ENCODE data around the gene INO80B. TPM values are rescaled to one million over a fixed set of nuclear protein-coding genes. Genes with fewer than 3 reads are reported as not detected.

INO80B gene
- total RNA-seq, 2 donors from 2014 or later = 15.4 to 17.8 TPM

GRCh38 chr2:74489906-74490305 is 35.0 kb downstream of the INO80B start:
- H3K9me3 ChIP-seq = no peaks in the 10 kb centered on the region
- H3K36me3 ChIP-seq = peaks cover 52% of the 10 kb centered on the region
- TF ChIP-seq CTCF (IDR thresholded peaks at IDR 0.05) = no peak
- no peak for DNase-seq (ENCODE audit: low spot score)
- H3K4me1 ChIP-seq (ENCODE audit: control insufficient read depth in 1 of 2, low read depth in 2 of 2) = no peaks in the 10 kb centered on the region
- H3K4me3 ChIP-seq = no peak overlapping the region
- no peaks in the 10 kb centered on the region for H3K27me3 ChIP-seq (replicated peaks; ENCODE audit: insufficient read depth)
- H3K27ac ChIP-seq = no peak overlapping the region
- no peak for ATAC-seq (ENCODE audit: insufficient number of reproducible peaks, low FRiP score, low read depth)

GRCh38 chr2:74491648-74492544 is 37.0 kb downstream of the INO80B start:
- TF ChIP-seq CTCF (IDR thresholded peaks at IDR 0.05) = no peak
- H3K36me3 ChIP-seq = peaks cover 43% of the 10 kb centered on the region

GRCh38 chr2:74493546-74493945 is 38.7 kb downstream of the INO80B start:
- H3K27me3 ChIP-seq (replicated peaks; ENCODE audit: insufficient read depth) = no peaks in the 10 kb centered on the region
- H3K27ac ChIP-seq = no peak overlapping the region
- no peak for ATAC-seq (ENCODE audit: insufficient number of reproducible peaks, low FRiP score, low read depth)
- no peaks in the 10 kb centered on the region for H3K9me3 ChIP-seq
- H3K4me3 ChIP-seq = no peak overlapping the region
- no peak for DNase-seq (ENCODE audit: low spot score)
- H3K4me1 ChIP-seq (ENCODE audit: control insufficient read depth in 1 of 2, low read depth in 2 of 2) = peaks cover 8 to 14% of the 10 kb centered on the region in 2 donors
- no peak for TF ChIP-seq CTCF (IDR thresholded peaks at IDR 0.05)
- H3K36me3 ChIP-seq = peaks cover 43% of the 10 kb centered on the region

More at GRCh38 chr2:74491648-74492544, 37.0 kb downstream of the INO80B start:
- H3K27ac ChIP-seq = no peak overlapping the region
- ATAC-seq (ENCODE audit: insufficient number of reproducible peaks, low FRiP score, low read depth) = no peak
- H3K27me3 ChIP-seq (replicated peaks; ENCODE audit: insufficient read depth) = no peaks in the 10 kb centered on the region
- H3K4me3 ChIP-seq = no peak overlapping the region
- H3K4me1 ChIP-seq (ENCODE audit: control insufficient read depth in 1 of 2, low read depth in 2 of 2) = no peaks in the 10 kb centered on the region
- H3K9me3 ChIP-seq = no peaks in the 10 kb centered on the region
- DNase-seq (ENCODE audit: low spot score) = no peak

GRCh38 chr2:74495440-74495839 is 40.6 kb downstream of the INO80B start:
- DNase-seq (ENCODE audit: low spot score) (no peak), ATAC-seq (ENCODE audit: insufficient number of reproducible peaks, low FRiP score, low read depth) (no peak)
- H3K4me3 ChIP-seq = no peak overlapping the region
- peaks cover 34% of the 10 kb centered on the region for H3K36me3 ChIP-seq
- peaks cover 16 to 28% of the 10 kb centered on the region in 2 donors for H3K4me1 ChIP-seq (ENCODE audit: control insufficient read depth in 1 of 2, low read depth in 2 of 2)
- H3K27ac ChIP-seq = no peak overlapping the region
- TF ChIP-seq CTCF (IDR thresholded peaks at IDR 0.05) = no peak
- H3K9me3 ChIP-seq = no peaks in the 10 kb centered on the region
- H3K27me3 ChIP-seq (replicated peaks; ENCODE audit: insufficient read depth) = peaks cover 6% of the 10 kb centered on the region

- no peak for DNase-seq (ENCODE audit: low spot score)
- no peak overlapping the region for H3K27ac ChIP-seq
- H3K4me1 ChIP-seq (ENCODE audit: control insufficient read depth in 1 of 2, low read depth in 2 of 2) = peaks cover 16 to 28% of the 10 kb centered on the region in 2 donors
- no peaks in the 10 kb centered on the region for H3K9me3 ChIP-seq
- ATAC-seq (ENCODE audit: insufficient number of reproducible peaks, low FRiP score, low read depth) = no peak
- H3K4me3 ChIP-seq = peak overlapping the region; percentile 65
- H3K36me3 ChIP-seq = peaks cover 16% of the 10 kb centered on the region
- no peak for TF ChIP-seq CTCF (IDR thresholded peaks at IDR 0.05)
- peaks cover 6% of the 10 kb centered on the region for H3K27me3 ChIP-seq (replicated peaks; ENCODE audit: insufficient read depth)
These were observed 42.3 kb downstream of the INO80B start for GRCh38 chr2:74496997-74497776.
